ENCODE results near the gene BLTP3B.

DNA sequence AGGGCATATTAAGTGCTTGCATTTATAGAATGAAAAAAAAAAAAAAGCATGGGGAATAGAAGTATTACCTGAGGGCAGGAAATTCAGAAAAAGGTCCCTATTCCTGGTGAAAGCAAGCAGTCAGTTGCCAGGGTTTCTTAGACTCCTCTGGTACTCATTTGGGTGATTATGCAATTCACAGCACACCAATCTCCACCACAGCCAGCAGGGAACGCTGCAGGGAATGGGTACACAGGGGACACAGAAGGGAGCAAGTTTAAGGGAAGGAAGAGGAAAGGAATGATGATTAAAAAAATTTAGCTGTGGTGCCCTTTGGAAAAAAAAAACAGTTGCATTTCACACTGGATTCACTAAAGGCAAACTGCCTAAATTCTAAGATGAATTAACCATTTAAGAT is 14.2 kb downstream of the BLTP3B start:
- TF ChIP-seq CTCF (IDR thresholded peaks at IDR 0.05) = peak in 3 of 7 experiments; percentile 18 to 32 (median 20)
- TF ChIP-seq POLR2A (IDR thresholded peaks at IDR 0.05) = no peak

Measured in body of pancreas (tissue), 4 donors.